Caki2 (cell line): Measurements from ENCODE around the gene NOTCH1. TPM values are rescaled to one million over a fixed set of nuclear protein-coding genes. Genes with fewer than 3 reads are reported as not detected.

ENCODE experiments used
- DNase-seq: peaks from one replicate; pipeline ENCODE4 v3.0.0-alpha.2; 2015; ENCODE audit warnings: low read depth
- in situ Hi-C: cut with HindIII; loops from 2 replicates; pipeline ENCODE4 v1.10.0; 2016; ENCODE audit warnings: low sequenced_read_pairs, low pct_unique_long_range_greater_than_20kb, mixed read lengths
- total RNA-seq: library from RNA; depleted of rRNA; stranded (reverse); fragments of >200 nt; shearing (Covaris generic); gene quantifications from 2 replicates; pipeline ENCODE4 v1.2.3, GENCODE V29; 2014; ENCODE audit warnings: low replicate concordance; rRNA removed

Gene NOTCH1
- total RNA-seq, 1 experiment from 2014 or later = 7.9 TPM

GRCh38 chr9:136447173-136447778 is 98.6 kb downstream of the NOTCH1 start:
- DNase-seq = no peak
- in situ Hi-C loops = no loop called here

DNA sequence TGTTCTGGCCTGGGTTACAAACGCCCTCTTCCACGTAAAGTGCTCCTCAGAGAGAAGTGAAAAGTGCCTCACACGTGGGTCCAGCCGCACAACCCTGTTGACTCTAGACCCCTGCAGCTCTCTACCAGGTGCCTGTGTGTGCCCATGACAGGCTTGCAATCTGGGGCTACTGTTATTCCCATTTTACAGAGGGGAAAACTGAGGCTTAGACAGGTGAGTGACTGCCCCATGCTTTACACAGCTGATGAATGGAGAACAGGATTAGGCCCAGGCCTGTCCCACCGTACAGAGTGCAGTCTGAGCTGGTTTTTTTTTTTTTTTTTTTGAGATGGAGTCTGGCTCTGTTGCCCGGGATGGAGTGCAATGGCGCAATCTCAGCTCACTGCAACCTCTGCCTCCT is 100.0 kb downstream of the NOTCH1 start:
- in situ Hi-C loops = no loop called here
- no peak for DNase-seq

Other genes starting within 250 kb of the NOTCH1 start
- gene CCDC187, start 242.0 kb downstream of the NOTCH1 start, total RNA-seq = 0.41 TPM in 1 of 2 replicates, not detected in the other
- 23.5 and 29.9 TPM in 2 replicates for gene GPSM1, start 218.5 kb downstream of the NOTCH1 start, total RNA-seq
- gene DNLZ, start 182.3 kb downstream of the NOTCH1 start, total RNA-seq = 26.9 and 37.8 TPM in 2 replicates
- gene CARD9, start 172.4 kb downstream of the NOTCH1 start, total RNA-seq = 2.7 and 2.9 TPM in 2 replicates
- 2.2 and 5.6 TPM in 2 replicates for gene SNAPC4, start 145.9 kb downstream of the NOTCH1 start, total RNA-seq
- 58.2 and 79.3 TPM in 2 replicates for gene ENTR1, start 135.4 kb downstream of the NOTCH1 start, total RNA-seq
- 41.4 and 43.5 TPM in 2 replicates for gene PMPCA, start 135.4 kb downstream of the NOTCH1 start, total RNA-seq
- 6.3 and 7.7 TPM in 2 replicates for gene INPP5E, start 106.2 kb downstream of the NOTCH1 start, total RNA-seq
- gene SEC16A, start 63.0 kb downstream of the NOTCH1 start, total RNA-seq = 4.4 and 5.4 TPM in 2 replicates
- 51.4 and 58.6 TPM in 2 replicates for gene EGFL7, start 116.9 kb upstream of the NOTCH1 start, total RNA-seq
- gene AGPAT2, start 141.4 kb upstream of the NOTCH1 start, total RNA-seq = 92.9 and 94.5 TPM in 2 replicates
- gene DIPK1B, start 166.5 kb upstream of the NOTCH1 start, total RNA-seq = 12.5 and 19.5 TPM in 2 replicates
- not detected in 2 replicates for gene LCN10, start 196.9 kb upstream of the NOTCH1 start, total RNA-seq
- gene LCN6, start 202.5 kb upstream of the NOTCH1 start, total RNA-seq = not detected in 2 replicates
- not detected in 2 replicates for gene LCN8, start 212.2 kb upstream of the NOTCH1 start, total RNA-seq
- gene LCN15, start 218.5 kb upstream of the NOTCH1 start, total RNA-seq = not detected in 2 replicates
- gene TMEM141, start 245.3 kb upstream of the NOTCH1 start, total RNA-seq = 230 and 313 TPM in 2 replicates